Endothelial cell of umbilical vein (primary cell): Measurements from ENCODE around the gene PTPN13.

Source experiments
- JUN ChIP-seq: IDR thresholded peaks from 2 replicates; pipeline ENCODE4 v1.6.1; 2011; ENCODE audit warnings: borderline replicate concordance, low read depth; ENCODE audit not compliant: insufficient read length, insufficient read depth
- MAX ChIP-seq: IDR thresholded peaks from 2 replicates; pipeline ENCODE4 v1.6.1; 2011; ENCODE audit not compliant: insufficient read depth, insufficient read length
- POLR2A ChIP-seq: IDR thresholded peaks from 2 replicates; pipeline ENCODE4 v1.6.1; 2012; ENCODE audit warnings: low read depth, mild to moderate bottlenecking, control low read depth, low read length
- TF ChIP-seq, protein P1 (sequence below), 2 donors: IDR thresholded peaks; 1 replicate in 1 of 2; 2 replicates in 1 of 2; pipeline ENCODE4 v1.5.1; 2011; ENCODE audit warnings: low read length in 2 of 2, mild to moderate bottlenecking in 2 of 2, moderate library complexity in 2 of 2, control low read depth in 1 of 2, inconsistent platforms in 1 of 2, low read depth in 1 of 2; ENCODE audit not compliant: insufficient read depth in 1 of 2; ENCODE audit errors: extremely low read depth in 1 of 2

GRCh38 chr4:86845593-86845992 is 251.5 kb downstream of the PTPN13 start:
- TF ChIP-seq POLR2A (no peak), MAX (no peak), JUN (no peak)
- TF ChIP-seq, protein P1, sequence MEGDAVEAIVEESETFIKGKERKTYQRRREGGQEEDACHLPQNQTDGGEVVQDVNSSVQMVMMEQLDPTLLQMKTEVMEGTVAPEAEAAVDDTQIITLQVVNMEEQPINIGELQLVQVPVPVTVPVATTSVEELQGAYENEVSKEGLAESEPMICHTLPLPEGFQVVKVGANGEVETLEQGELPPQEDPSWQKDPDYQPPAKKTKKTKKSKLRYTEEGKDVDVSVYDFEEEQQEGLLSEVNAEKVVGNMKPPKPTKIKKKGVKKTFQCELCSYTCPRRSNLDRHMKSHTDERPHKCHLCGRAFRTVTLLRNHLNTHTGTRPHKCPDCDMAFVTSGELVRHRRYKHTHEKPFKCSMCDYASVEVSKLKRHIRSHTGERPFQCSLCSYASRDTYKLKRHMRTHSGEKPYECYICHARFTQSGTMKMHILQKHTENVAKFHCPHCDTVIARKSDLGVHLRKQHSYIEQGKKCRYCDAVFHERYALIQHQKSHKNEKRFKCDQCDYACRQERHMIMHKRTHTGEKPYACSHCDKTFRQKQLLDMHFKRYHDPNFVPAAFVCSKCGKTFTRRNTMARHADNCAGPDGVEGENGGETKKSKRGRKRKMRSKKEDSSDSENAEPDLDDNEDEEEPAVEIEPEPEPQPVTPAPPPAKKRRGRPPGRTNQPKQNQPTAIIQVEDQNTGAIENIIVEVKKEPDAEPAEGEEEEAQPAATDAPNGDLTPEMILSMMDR (IDR thresholded peaks at IDR 0.05; ENCODE audit: extremely low read depth in 1 of 2, insufficient read depth in 1 of 2, low read depth in 1 of 2, low read length in 2 of 2), result no peak
